GM19324 (cell line): Measurements from ENCODE around the gene PFDN1.

ENCODE experiments used
- ATAC-seq: cut with Tn5 transposase; IDR thresholded peaks from one replicate; pipeline ENCODE4 v1.9.1; 2021; ENCODE audit warnings: mild to moderate bottlenecking, moderate library complexity; ENCODE audit not compliant: unreplicated experiment, low FRiP score

The PFDN1 gene

GRCh38 chr5:140329739-140330481, 27.0 kb upstream of the PFDN1 start:
- ATAC-seq: no peak

GRCh38 chr5:140328036-140328764, 25.3 kb upstream of the PFDN1 start:
- no peak for ATAC-seq

- ATAC-seq: no peak
Measured at GRCh38 chr5:140327589-140327988, 24.7 kb upstream of the PFDN1 start.

GRCh38 chr5:140325486-140325885, 22.6 kb upstream of the PFDN1 start:
- ATAC-seq: no peak

- ATAC-seq: no peak
Measured at GRCh38 chr5:140324617-140325241, 21.8 kb upstream of the PFDN1 start.

- no peak for ATAC-seq
Measured at GRCh38 chr5:140324041-140324600, 21.2 kb upstream of the PFDN1 start.

GRCh38 chr5:140322751-140323731, 20.1 kb upstream of the PFDN1 start:
- ATAC-seq: no peak

GRCh38 chr5:140321796-140322195, 18.9 kb upstream of the PFDN1 start:
- no peak for ATAC-seq

GRCh38 chr5:140319833-140320232, 16.9 kb upstream of the PFDN1 start:
- ATAC-seq: no peak

- no peak for ATAC-seq
Measured at GRCh38 chr5:140318792-140319191, 15.9 kb upstream of the PFDN1 start.

- ATAC-seq: no peak
Measured at GRCh38 chr5:140317859-140318258, 15.0 kb upstream of the PFDN1 start.

GRCh38 chr5:140312791-140313189, 9.9 kb upstream of the PFDN1 start:
- ATAC-seq: no peak

GRCh38 chr5:140312067-140312790, 9.3 kb upstream of the PFDN1 start:
- no peak for ATAC-seq

GRCh38 chr5:140311011-140311467, 8.1 kb upstream of the PFDN1 start:
- no peak for ATAC-seq

GRCh38 chr5:140310434-140310833, 7.5 kb upstream of the PFDN1 start:
- ATAC-seq: no peak

- no peak for ATAC-seq
Measured at GRCh38 chr5:140309706-140310249, 6.9 kb upstream of the PFDN1 start.

- ATAC-seq: no peak
Measured at GRCh38 chr5:140305471-140305870, 2.6 kb upstream of the PFDN1 start.

GRCh38 chr5:140303966-140304365, 1.1 kb upstream of the PFDN1 start:
- ATAC-seq: no peak

- ATAC-seq: no peak
Measured at GRCh38 chr5:140301136-140301535, 1.8 kb downstream of the PFDN1 start.
